Bronchial epithelial cell (primary cell): ENCODE data around the gene ANKLE2. TPM values are rescaled to one million over a fixed set of nuclear protein-coding genes. Genes with fewer than 3 reads are reported as not detected.
"Not testable (repeated sequence)": the region's sequence is repeated elsewhere in the genome, so short reads cannot be mapped to it uniquely, and the experiment has no call there.

ENCODE experiments used
- DNase-seq: peaks from one replicate; pipeline ENCODE4 v3.0.0-alpha.2; 2010; ENCODE audit warnings: low read depth
- FAIRE-seq: peaks from 2 replicates; lab custom pipeline; 2011; peaks lifted over from hg19 to GRCh38; lab: Jason Lieb, UNC
- H3K27me3 ChIP-seq: 2 replicates; pipeline ENCODE4 v1.5.1; 2011; ENCODE audit warnings: low read length; ENCODE audit not compliant: control insufficient read depth, insufficient read depth
- H3K36me3 ChIP-seq: 2 replicates; pipeline ENCODE4 v1.5.1; 2011; ENCODE audit warnings: low read length; ENCODE audit not compliant: control insufficient read depth, insufficient read depth
- H3K4me3 ChIP-seq: 2 replicates; pipeline ENCODE4 v1.5.1; 2011; ENCODE audit warnings: mild to moderate bottlenecking, low read depth, low read length, control low read depth
- total RNA-seq: library from RNA; depleted of rRNA; stranded (reverse); fragments of >200 nt; gene quantifications from 2 replicates; pipeline ENCODE4 v1.2.1, GENCODE V29; 2014
- TF ChIP-seq, protein P1 (sequence below): IDR thresholded peaks from 2 replicates; pipeline ENCODE4 v1.5.1; 2011; ENCODE audit warnings: mild to moderate bottlenecking, moderate library complexity, low read length, control low read depth, inconsistent platforms; ENCODE audit not compliant: insufficient read depth, severe bottlenecking

The ANKLE2 gene
- total RNA-seq, 1 donor from 2014 or later = 71.6 TPM

DNA sequence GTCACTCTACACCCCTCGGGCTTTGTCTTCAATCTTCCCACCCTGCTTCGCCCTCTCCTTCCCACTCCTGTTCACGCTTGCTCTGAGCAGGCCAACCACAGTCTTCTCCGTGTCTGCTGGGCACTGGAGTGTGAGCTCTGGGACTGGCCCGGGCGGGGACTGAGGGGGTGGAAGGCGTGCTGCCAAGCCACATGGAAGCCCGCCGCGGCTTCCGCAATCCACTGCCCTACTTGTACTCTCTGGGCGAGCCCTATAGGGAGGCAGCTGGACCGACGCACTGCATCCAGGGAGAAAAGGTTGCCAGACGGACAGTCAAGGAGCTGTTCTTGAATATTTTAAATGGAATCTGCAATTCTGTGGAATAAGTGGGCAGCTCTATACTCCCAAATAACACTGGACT lies 42.3 kb upstream of the ANKLE2 start:
- H3K4me3 ChIP-seq = no peak overlapping the region
- TF ChIP-seq, protein P1, sequence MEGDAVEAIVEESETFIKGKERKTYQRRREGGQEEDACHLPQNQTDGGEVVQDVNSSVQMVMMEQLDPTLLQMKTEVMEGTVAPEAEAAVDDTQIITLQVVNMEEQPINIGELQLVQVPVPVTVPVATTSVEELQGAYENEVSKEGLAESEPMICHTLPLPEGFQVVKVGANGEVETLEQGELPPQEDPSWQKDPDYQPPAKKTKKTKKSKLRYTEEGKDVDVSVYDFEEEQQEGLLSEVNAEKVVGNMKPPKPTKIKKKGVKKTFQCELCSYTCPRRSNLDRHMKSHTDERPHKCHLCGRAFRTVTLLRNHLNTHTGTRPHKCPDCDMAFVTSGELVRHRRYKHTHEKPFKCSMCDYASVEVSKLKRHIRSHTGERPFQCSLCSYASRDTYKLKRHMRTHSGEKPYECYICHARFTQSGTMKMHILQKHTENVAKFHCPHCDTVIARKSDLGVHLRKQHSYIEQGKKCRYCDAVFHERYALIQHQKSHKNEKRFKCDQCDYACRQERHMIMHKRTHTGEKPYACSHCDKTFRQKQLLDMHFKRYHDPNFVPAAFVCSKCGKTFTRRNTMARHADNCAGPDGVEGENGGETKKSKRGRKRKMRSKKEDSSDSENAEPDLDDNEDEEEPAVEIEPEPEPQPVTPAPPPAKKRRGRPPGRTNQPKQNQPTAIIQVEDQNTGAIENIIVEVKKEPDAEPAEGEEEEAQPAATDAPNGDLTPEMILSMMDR = no peak
- no peak for FAIRE-seq
- no peak for DNase-seq
- no peaks in the 10 kb centered on the region for H3K27me3 ChIP-seq
- peaks cover 36% of the 10 kb centered on the region for H3K36me3 ChIP-seq

DNA sequence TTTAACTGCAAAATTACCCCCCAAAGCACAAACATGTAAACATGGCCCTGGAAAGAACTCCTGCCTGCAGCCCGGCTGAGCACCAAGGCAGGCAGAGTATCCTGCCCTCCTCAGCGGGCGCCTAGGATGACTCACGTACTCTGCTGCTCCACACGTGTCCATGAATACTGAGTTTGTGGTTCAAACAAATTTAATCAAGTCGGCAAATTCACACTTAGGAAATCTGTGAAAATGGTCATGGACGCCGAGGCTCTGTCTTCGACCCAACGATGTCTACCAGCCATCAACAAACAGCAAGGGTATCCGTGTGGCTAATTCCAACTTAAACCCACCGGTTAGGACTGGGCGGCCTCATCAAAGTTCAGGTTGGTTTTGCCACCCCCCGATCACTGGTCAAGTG lies 41.5 kb upstream of the ANKLE2 start:
- FAIRE-seq (no peak), DNase-seq (no peak)
- Histone ChIP-seq H3K36me3 (peaks cover 36% of the 10 kb centered on the region), H3K4me3 (no peak overlapping the region), H3K27me3 (no peaks in the 10 kb centered on the region)
- TF ChIP-seq, protein P1 = no peak

DNA sequence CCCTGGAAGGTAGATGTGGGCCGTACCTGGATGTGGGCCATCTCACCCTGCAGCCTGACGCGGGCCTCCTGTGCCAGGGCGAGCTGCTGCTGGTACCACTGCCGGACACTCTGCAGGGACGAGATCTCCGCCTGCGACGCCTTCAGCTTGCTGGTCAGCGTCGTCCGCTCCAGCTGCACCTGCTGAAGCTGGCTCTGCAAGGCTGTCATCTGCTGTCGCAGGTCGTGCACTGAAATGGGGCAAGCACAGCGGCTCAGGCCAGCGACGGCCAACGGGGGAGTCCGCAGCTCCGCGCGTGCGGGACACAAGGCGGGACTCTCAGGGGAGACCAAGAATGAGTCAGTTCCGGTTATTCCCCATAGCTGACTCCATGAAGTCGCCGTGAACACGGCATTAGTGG lies 40.1 kb upstream of the ANKLE2 start:
- no peaks in the 10 kb centered on the region for H3K27me3 ChIP-seq
- FAIRE-seq (no peak), DNase-seq (no peak)
- TF ChIP-seq, protein P1 = no peak
- no peak overlapping the region for H3K4me3 ChIP-seq
- H3K36me3 ChIP-seq = peaks cover 35% of the 10 kb centered on the region

DNA sequence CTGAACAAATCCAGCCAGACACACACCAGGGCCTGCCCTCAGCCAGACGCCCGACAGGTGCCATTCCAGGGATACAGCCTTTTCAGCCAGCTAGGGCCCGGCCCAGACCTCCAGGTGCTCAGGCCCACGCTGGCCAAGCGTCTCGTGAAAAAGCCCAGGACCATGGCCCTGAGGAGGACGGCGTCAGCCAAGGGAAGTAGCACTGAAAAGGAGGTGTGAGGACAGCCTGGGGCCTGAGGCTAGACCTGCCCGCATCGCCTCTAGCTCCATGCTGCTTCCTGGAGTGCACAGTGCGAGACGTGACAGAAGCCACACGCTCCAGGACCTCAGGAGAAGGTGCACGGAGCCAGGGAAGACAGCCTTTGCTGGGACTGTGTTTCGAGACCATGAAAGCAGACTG lies 37.2 kb upstream of the ANKLE2 start:
- DNase-seq = no peak
- H3K4me3 ChIP-seq = no peak overlapping the region
- TF ChIP-seq, protein P1 = no peak
- no peaks in the 10 kb centered on the region for H3K27me3 ChIP-seq
- no peak for FAIRE-seq
- peaks cover 39% of the 10 kb centered on the region for H3K36me3 ChIP-seq

DNA sequence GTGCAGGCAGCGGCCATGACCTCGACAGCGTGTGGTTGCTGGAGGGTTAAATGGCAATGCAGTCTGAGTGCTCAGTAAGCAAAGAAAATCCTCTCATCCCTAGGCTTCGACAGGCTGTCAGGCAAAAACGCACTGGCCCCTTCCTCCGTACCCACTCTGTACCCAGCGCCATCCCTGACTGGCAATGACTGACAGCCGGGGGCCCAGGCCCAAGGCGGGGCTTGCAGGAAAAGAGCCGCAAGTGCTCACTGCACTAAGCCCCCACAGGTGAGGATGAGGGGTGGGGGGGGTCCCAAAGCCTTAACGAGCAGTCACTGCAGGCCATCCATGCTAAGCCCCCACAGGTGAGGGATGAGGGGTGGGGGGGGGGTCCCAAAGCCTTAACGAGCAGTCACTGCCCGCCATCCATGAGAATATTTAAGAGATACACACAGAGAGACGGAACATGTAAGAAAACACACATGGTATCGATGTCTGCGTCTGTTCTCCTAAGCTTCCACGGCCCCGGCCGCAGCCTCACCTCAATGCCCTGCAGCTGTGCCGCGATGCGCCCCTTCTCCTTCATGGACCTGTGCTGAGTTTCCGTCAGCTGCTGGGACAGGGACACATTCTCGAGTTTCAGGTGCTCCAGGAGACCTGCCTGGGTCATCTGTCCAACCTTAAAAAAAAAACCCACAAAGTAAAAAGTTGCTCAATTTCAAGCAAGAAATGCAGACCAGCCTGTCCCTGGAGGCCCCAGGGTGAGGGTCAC lies 36.4 kb upstream of the ANKLE2 start:
- DNase-seq = no peak
- Histone ChIP-seq H3K27me3 (no peaks in the 10 kb centered on the region), H3K4me3 (no peak overlapping the region), H3K36me3 (peaks cover 36% of the 10 kb centered on the region)
- TF ChIP-seq, protein P1 = no peak
- FAIRE-seq = no peak

DNA sequence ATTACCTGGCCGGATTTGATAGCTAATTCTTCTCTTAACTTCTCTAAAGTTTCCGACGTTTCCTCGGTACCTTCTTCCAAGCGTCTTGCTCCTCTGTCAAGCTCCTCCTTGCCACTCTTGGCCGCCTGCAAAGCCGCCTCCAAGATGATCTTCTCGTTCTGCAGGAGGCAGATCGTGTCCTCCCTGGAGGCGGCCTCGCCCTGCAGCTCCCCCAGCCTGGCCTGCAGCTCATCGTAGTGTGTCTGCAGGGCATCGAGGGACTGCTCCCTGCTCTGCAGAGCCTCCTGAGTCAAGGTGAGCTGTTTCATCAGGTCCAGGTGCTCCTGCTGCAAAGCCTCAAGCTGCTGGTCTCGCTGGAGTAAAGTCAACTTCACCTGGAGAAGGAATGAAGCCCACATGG lies 34.2 kb upstream of the ANKLE2 start:
- DNase-seq = no peak
- no peak overlapping the region for H3K4me3 ChIP-seq
- peaks cover 32% of the 10 kb centered on the region for H3K36me3 ChIP-seq
- TF ChIP-seq, protein P1 = no peak
- no peaks in the 10 kb centered on the region for H3K27me3 ChIP-seq
- no peak for FAIRE-seq

DNA sequence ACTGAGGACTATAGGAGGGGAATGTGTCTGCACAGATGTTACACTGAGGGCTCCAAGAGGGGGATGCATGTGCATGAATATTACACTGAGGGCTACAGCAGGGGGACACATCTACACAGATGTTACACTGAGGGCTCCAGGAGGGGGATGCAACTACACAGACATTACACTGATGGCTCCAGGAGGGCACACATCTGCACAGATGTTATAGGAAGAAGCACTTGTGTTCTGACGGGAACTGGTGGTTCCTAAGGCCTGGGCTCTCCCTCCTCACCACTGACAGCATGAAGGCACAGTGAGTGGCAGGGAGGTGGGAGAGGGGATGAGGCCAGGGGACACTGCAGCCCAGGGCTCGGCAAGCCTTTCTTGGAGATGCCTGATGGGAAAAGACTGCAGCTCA lies 30.3 kb upstream of the ANKLE2 start:
- not testable (repeated sequence) for H3K4me3 ChIP-seq, DNase-seq, H3K27me3 ChIP-seq
- peaks cover 38% of the 10 kb centered on the region for H3K36me3 ChIP-seq
- FAIRE-seq = peak; percentile 88
